ENCODE data around the gene PLSCR3. TPM values are rescaled to one million over a fixed set of nuclear protein-coding genes. Genes with fewer than 3 reads are reported as not detected.
A peak's percentile ranks its signal among the peaks of the same experiment; 100 is the strongest.
"Not testable (repeated sequence)": the region's sequence is repeated elsewhere in the genome, so short reads cannot be mapped to it uniquely, and the experiment has no call there.

The PLSCR3 gene
- total RNA-seq, 1 donor from 2014 or later, result 81.4 TPM

- H3K4me1 Mint-ChIP-seq (ENCODE audit: unreplicated experiment), result peaks cover 10% of the 10 kb centered on the region
- H3K9me3 Mint-ChIP-seq (ENCODE audit: unreplicated experiment), result peaks cover 7% of the 10 kb centered on the region
- peaks cover 2% of the 10 kb centered on the region for H3K36me3 Mint-ChIP-seq (ENCODE audit: unreplicated experiment)
- peaks cover 45% of the 10 kb centered on the region for H3K27me3 Mint-ChIP-seq (ENCODE audit: unreplicated experiment)
- TF ChIP-seq CTCF (IDR thresholded peaks at IDR 0.05), result no peak
- H3K4me3 Mint-ChIP-seq (ENCODE audit: unreplicated experiment), result peak overlapping the region; percentile 54
- DNase-seq (ENCODE audit: extremely low spot score, unreplicated experiment), result no peak
- H3K27ac Mint-ChIP-seq (ENCODE audit: unreplicated experiment), result no peak overlapping the region
Measured at GRCh38 chr17:7380321-7380720, 14.0 kb downstream of the PLSCR3 start.

DNA sequence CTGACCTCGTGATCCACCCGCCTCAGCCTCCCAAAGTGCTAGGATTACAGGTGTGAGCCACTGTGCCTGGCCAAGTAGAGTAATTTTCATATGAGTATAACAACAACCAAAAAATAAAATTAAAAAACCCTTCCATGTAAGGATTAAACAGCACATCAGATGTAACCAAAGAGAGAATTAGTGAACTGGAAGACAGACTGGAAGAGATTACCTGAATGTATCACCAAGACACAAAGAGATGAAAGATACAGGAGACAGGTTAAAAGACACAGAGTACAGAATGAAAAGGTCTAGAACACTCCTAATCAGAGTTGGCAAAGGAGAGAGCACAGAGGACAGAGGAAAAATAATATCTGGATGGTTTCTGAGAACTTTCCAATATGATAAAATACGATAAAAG, 15.2 kb downstream of the PLSCR3 start:
- DNase-seq (ENCODE audit: extremely low spot score, unreplicated experiment), result no peak
- no peak overlapping the region for H3K27ac Mint-ChIP-seq (ENCODE audit: unreplicated experiment)
- H3K27me3 Mint-ChIP-seq (ENCODE audit: unreplicated experiment), result peaks cover 49% of the 10 kb centered on the region
- H3K4me3 Mint-ChIP-seq (ENCODE audit: unreplicated experiment), result no peak overlapping the region
- peaks cover 7% of the 10 kb centered on the region for H3K9me3 Mint-ChIP-seq (ENCODE audit: unreplicated experiment)
- peaks cover 10% of the 10 kb centered on the region for H3K4me1 Mint-ChIP-seq (ENCODE audit: unreplicated experiment)
- H3K36me3 Mint-ChIP-seq (ENCODE audit: unreplicated experiment), result peaks cover 2% of the 10 kb centered on the region
- TF ChIP-seq CTCF (IDR thresholded peaks at IDR 0.05), result no peak

GRCh38 chr17:7374353-7374752, 20.0 kb downstream of the PLSCR3 start:
- TF ChIP-seq CTCF (IDR thresholded peaks at IDR 0.05), result no peak
- H3K4me3 Mint-ChIP-seq (ENCODE audit: unreplicated experiment), result no peak overlapping the region
- H3K9me3 Mint-ChIP-seq (ENCODE audit: unreplicated experiment), result peaks cover 5% of the 10 kb centered on the region
- H3K4me1 Mint-ChIP-seq (ENCODE audit: unreplicated experiment), result no peaks in the 10 kb centered on the region
- H3K36me3 Mint-ChIP-seq (ENCODE audit: unreplicated experiment), result peaks cover 2% of the 10 kb centered on the region
- H3K27ac Mint-ChIP-seq (ENCODE audit: unreplicated experiment), result no peak overlapping the region
- H3K27me3 Mint-ChIP-seq (ENCODE audit: unreplicated experiment), result peaks cover 22% of the 10 kb centered on the region
- DNase-seq (ENCODE audit: extremely low spot score, unreplicated experiment), result no peak

- no peaks in the 10 kb centered on the region for H3K36me3 Mint-ChIP-seq (ENCODE audit: unreplicated experiment)
- H3K4me1 Mint-ChIP-seq (ENCODE audit: unreplicated experiment), result no peaks in the 10 kb centered on the region
- peaks cover 20% of the 10 kb centered on the region for H3K27me3 Mint-ChIP-seq (ENCODE audit: unreplicated experiment)
- no peak for DNase-seq (ENCODE audit: extremely low spot score, unreplicated experiment)
- H3K9me3 Mint-ChIP-seq (ENCODE audit: unreplicated experiment), result no peaks in the 10 kb centered on the region
- no peak overlapping the region for H3K27ac Mint-ChIP-seq (ENCODE audit: unreplicated experiment)
- TF ChIP-seq CTCF (IDR thresholded peaks at IDR 0.05), result no peak
- H3K4me3 Mint-ChIP-seq (ENCODE audit: unreplicated experiment), result no peak overlapping the region
Measured at GRCh38 chr17:7370853-7371252, 23.5 kb downstream of the PLSCR3 start.

GRCh38 chr17:7369825-7370224, 24.5 kb downstream of the PLSCR3 start:
- Mint-ChIP-seq H3K27ac (ENCODE audit: unreplicated experiment) (no peak overlapping the region), H3K9me3 (ENCODE audit: unreplicated experiment) (no peaks in the 10 kb centered on the region), H3K36me3 (ENCODE audit: unreplicated experiment) (no peaks in the 10 kb centered on the region), H3K4me3 (ENCODE audit: unreplicated experiment) (no peak overlapping the region), H3K4me1 (ENCODE audit: unreplicated experiment) (no peaks in the 10 kb centered on the region), H3K27me3 (ENCODE audit: unreplicated experiment) (peaks cover 22% of the 10 kb centered on the region)
- no peak for DNase-seq (ENCODE audit: extremely low spot score, unreplicated experiment)
- no peak for TF ChIP-seq CTCF (IDR thresholded peaks at IDR 0.05)

- not testable (repeated sequence) for H3K36me3 Mint-ChIP-seq (ENCODE audit: unreplicated experiment); H3K4me1 Mint-ChIP-seq (ENCODE audit: unreplicated experiment); H3K27ac Mint-ChIP-seq (ENCODE audit: unreplicated experiment); DNase-seq (ENCODE audit: extremely low spot score, unreplicated experiment); H3K9me3 Mint-ChIP-seq (ENCODE audit: unreplicated experiment); H3K4me3 Mint-ChIP-seq (ENCODE audit: unreplicated experiment)
- H3K27me3 Mint-ChIP-seq (ENCODE audit: unreplicated experiment), result peaks cover 18% of the 10 kb centered on the region
Measured at GRCh38 chr17:7368599-7368994, 25.7 kb downstream of the PLSCR3 start.
